Measurements from ENCODE around the gene ADGRG4. TPM values are rescaled to one million over a fixed set of nuclear protein-coding genes. Genes with fewer than 3 reads are reported as not detected.

The ADGRG4 gene
- total and polyA plus RNA-seq, 3 experiments from 2014 or later, result not detected

DNA sequence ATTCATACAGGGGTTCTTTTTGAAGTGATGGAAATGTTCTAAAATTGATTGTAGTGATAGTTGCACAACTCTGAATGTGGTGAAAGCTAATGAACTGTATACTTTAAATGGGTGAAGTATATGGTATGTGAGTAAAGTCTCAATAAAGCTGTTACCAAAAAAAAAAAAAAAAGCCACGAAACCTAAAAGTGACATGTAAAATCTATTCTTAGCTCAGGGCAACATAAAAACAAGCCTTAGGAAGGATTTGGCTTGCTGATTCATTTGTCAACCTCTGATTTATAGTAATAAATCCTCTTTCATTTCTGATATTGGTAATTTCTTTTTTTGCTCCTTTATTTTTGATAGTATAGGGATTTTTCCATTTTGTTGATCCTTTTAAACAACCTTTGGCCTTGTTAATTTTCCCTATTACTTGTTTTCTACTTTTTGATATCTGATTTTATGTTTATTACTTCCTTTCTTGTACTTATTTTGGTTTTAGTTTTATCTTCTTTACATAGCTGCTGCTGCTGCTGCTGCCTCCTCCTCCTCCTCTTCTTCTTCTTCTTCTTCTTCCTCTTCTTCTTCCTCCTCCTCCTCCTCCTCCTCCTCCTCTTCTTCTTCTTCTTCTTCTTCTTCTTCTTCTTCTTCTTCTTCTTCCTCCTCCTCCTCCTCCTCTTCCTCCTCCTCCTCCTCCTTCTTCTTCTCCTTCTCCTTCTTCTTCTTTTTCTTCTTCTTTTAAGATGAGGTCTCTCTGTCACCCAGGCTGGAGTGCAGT is 79.4 kb downstream of the ADGRG4 start:
- H3K27ac Mint-ChIP-seq, result no peak overlapping the region
- H3K36me3 ChIP-seq (ENCODE audit: insufficient read depth, low read length), result no peaks in the 10 kb centered on the region
- peaks cover 0 to 5% (median 0%) of the 10 kb centered on the region in 5 donors for H3K9me3 Mint-ChIP-seq
- H3K27me3 ChIP-seq (ENCODE audit: insufficient read depth, low read length, poor library complexity, severe bottlenecking), result no peaks in the 10 kb centered on the region
- CTCF ChIA-PET, result no interaction called here
- H3K27ac ChIP-seq (ENCODE audit: low read depth, low read length), result no peak overlapping the region
- no peak overlapping the region for H3K4me3 ChIP-seq (ENCODE audit: low read length)
- no peaks in the 10 kb centered on the region for H3K9me3 ChIP-seq (ENCODE audit: low read length)
- DNase-seq, result no peak
- no peak overlapping the region for H3K4me3 Mint-ChIP-seq
- H3K4me1 ChIP-seq (ENCODE audit: insufficient read depth, low read length), result no peaks in the 10 kb centered on the region
- no peaks in the 10 kb centered on the region for H3K4me1 Mint-ChIP-seq
- POLR2A ChIA-PET, result no interaction called here
- H3K27me3 Mint-ChIP-seq, result peaks cover 18 to 27% of the 10 kb centered on the region in 2 donors
- no peaks in the 10 kb centered on the region for H3K36me3 Mint-ChIP-seq

DNA sequence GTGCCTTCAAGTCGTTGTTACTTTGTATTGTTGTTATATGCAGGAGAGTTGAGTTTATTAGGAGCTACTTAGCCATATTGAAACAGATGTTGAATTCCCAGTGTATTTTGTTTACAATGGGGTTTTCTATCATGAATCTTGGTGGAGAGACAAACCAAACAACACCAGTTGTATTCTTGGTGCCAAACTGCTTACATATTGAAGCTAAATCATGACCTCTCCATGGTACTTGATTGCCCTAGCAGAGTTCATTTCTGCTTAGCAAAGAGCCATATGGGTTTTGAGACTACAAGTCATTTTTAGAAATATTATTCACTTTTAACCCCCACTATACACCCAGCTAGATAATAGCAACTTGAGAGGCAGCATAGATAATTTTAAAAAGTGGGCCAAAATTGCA is 85.4 kb downstream of the ADGRG4 start:
- Mint-ChIP-seq H3K9me3 (no peaks in the 10 kb centered on the region), H3K4me1 (no peaks in the 10 kb centered on the region), H3K27ac (no peak overlapping the region), H3K36me3 (peaks cover 0 to 1% (median 0%) of the 10 kb centered on the region in 3 donors), H3K27me3 (peaks cover 22 to 43% of the 10 kb centered on the region in 2 donors), H3K4me3 (no peak overlapping the region)
- Histone ChIP-seq H3K4me3 (ENCODE audit: low read length) (no peak overlapping the region), H3K36me3 (ENCODE audit: insufficient read depth, low read length) (no peaks in the 10 kb centered on the region), H3K27me3 (ENCODE audit: insufficient read depth, low read length, poor library complexity, severe bottlenecking) (peaks cover 4% of the 10 kb centered on the region), H3K9me3 (ENCODE audit: low read length) (no peaks in the 10 kb centered on the region), H3K4me1 (ENCODE audit: insufficient read depth, low read length) (no peaks in the 10 kb centered on the region), H3K27ac (ENCODE audit: low read depth, low read length) (no peak overlapping the region)
- ChIA-PET POLR2A (no interaction called here), CTCF (no interaction called here)
- no peak for DNase-seq

DNA sequence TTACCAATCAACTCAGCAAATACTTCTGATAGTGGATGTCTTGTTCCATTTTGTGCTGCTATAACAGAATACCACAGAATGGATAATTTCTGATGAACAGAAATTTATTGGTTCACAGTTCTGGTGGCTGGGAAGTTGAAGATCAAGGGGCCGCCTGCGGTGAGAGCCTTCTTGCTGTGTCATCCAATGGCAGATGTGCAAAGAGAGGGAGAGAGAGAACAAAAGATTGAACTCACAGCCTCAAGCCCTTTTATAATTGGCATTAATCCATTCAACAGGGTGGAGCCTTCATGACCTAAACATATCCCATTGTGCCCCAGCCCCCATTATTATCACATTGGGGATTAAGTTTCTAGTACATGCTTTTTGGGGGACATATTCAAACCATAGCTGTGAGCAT is 86.1 kb downstream of the ADGRG4 start:
- ChIA-PET POLR2A (no interaction called here), CTCF (no interaction called here)
- Mint-ChIP-seq H3K36me3 (peaks cover 0 to 1% (median 0%) of the 10 kb centered on the region in 3 donors), H3K27ac (no peak overlapping the region), H3K4me1 (no peaks in the 10 kb centered on the region), H3K9me3 (no peaks in the 10 kb centered on the region), H3K4me3 (no peak overlapping the region), H3K27me3 (peaks cover 18 to 41% of the 10 kb centered on the region in 2 donors)
- H3K36me3 ChIP-seq (ENCODE audit: insufficient read depth, low read length), result no peaks in the 10 kb centered on the region
- no peaks in the 10 kb centered on the region for H3K9me3 ChIP-seq (ENCODE audit: low read length)
- no peaks in the 10 kb centered on the region for H3K4me1 ChIP-seq (ENCODE audit: insufficient read depth, low read length)
- peaks cover 4% of the 10 kb centered on the region for H3K27me3 ChIP-seq (ENCODE audit: insufficient read depth, low read length, poor library complexity, severe bottlenecking)
- DNase-seq, result no peak
- H3K27ac ChIP-seq (ENCODE audit: low read depth, low read length), result no peak overlapping the region
- H3K4me3 ChIP-seq (ENCODE audit: low read length), result no peak overlapping the region

DNA sequence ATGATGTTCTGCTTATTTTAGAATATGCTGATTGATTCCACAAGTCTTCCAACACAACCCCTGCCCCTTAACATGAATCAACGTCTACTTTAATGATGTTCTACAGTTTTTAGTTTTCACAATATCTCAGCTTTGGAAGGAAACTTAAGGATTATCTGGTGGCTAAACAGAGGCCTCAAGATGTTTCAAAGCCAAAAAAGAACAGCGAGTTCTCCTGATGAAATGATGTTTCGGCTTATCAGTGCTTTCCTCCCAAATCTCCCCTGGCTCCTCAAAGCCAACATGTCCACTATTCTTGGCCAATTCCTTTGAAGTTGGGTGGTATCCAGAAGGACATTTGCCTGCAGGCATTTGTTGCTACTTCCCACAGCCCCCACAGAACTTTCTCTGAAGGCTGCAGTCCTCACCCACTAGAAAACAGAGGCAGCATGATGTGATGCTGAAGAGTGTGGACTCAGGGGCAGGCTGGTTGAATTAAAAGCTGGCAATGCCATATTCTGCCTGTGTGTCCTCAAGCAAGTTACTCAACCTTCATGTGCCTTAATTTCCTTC is 87.3 kb downstream of the ADGRG4 start:
- H3K36me3 ChIP-seq (ENCODE audit: insufficient read depth, low read length), result no peaks in the 10 kb centered on the region
- H3K27me3 Mint-ChIP-seq, result peaks cover 13 to 32% of the 10 kb centered on the region in 2 donors
- H3K27me3 ChIP-seq (ENCODE audit: insufficient read depth, low read length, poor library complexity, severe bottlenecking), result peaks cover 4% of the 10 kb centered on the region
- DNase-seq, result no peak
- no peak overlapping the region for H3K27ac Mint-ChIP-seq
- H3K4me1 ChIP-seq (ENCODE audit: insufficient read depth, low read length), result no peaks in the 10 kb centered on the region
- H3K4me1 Mint-ChIP-seq, result no peaks in the 10 kb centered on the region
- H3K36me3 Mint-ChIP-seq, result peaks cover 0 to 1% (median 0%) of the 10 kb centered on the region in 3 donors
- no peak overlapping the region for H3K27ac ChIP-seq (ENCODE audit: low read depth, low read length)
- H3K4me3 Mint-ChIP-seq, result no peak overlapping the region
- no peaks in the 10 kb centered on the region for H3K9me3 Mint-ChIP-seq
- ChIA-PET CTCF (no interaction called here), POLR2A (no interaction called here)
- H3K9me3 ChIP-seq (ENCODE audit: low read length), result no peaks in the 10 kb centered on the region
- no peak overlapping the region for H3K4me3 ChIP-seq (ENCODE audit: low read length)

DNA sequence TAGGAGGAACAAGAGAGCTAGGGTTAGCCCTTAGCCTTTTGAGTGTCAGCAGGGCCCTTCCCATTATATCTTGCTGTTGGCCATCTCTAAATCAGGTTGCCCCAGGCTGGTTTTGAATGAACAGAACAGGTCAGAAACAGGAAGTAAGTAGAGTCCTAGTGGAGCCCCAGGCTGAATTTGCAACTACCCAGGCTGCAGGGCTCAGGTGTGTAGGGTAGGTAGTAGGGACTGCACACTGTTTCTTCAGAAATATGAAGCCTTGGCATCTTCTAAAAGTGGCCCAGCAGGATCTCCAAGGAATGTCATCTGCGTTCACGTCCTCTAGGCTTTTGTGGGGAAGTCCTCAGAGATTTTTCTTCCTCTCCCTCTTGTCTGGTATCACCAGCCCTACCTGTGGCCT is 90.2 kb downstream of the ADGRG4 start:
- no peak overlapping the region for H3K27ac ChIP-seq (ENCODE audit: low read depth, low read length)
- ChIA-PET POLR2A (no interaction called here), CTCF (no interaction called here)
- Mint-ChIP-seq H3K27me3 (peaks cover 10 to 23% of the 10 kb centered on the region in 2 donors), H3K4me1 (no peaks in the 10 kb centered on the region), H3K27ac (no peak overlapping the region), H3K9me3 (no peaks in the 10 kb centered on the region), H3K4me3 (no peak overlapping the region), H3K36me3 (peaks cover 0 to 1% (median 0%) of the 10 kb centered on the region in 3 donors)
- no peaks in the 10 kb centered on the region for H3K36me3 ChIP-seq (ENCODE audit: insufficient read depth, low read length)
- H3K4me1 ChIP-seq (ENCODE audit: insufficient read depth, low read length), result no peaks in the 10 kb centered on the region
- DNase-seq, result no peak
- H3K9me3 ChIP-seq (ENCODE audit: low read length), result no peaks in the 10 kb centered on the region
- no peak overlapping the region for H3K4me3 ChIP-seq (ENCODE audit: low read length)
- peaks cover 3% of the 10 kb centered on the region for H3K27me3 ChIP-seq (ENCODE audit: insufficient read depth, low read length, poor library complexity, severe bottlenecking)

DNA sequence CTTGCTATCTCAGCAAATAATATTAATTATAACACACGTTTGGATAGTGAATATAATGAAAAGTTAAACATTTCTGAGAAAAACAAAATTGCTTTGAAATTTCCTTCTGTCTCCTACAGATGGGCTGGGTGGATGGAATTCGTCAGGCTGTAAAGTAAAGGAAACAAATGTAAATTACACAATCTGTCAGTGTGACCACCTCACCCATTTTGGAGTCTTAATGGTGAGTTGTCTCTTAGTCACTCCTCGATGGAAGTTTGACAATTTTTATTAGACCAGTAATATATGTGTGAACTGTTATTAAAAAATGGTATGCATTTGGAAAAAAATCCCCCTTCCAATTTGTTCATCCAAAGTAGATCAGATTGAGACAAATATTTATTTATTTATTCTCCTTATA is 94.5 kb downstream of the ADGRG4 start:
- no peaks in the 10 kb centered on the region for H3K27me3 ChIP-seq (ENCODE audit: insufficient read depth, low read length, poor library complexity, severe bottlenecking)
- Mint-ChIP-seq H3K27ac (no peak overlapping the region), H3K36me3 (peaks cover 0 to under 1% (median 0%) of the 10 kb centered on the region in 3 donors), H3K27me3 (peaks cover 7 to 14% of the 10 kb centered on the region in 2 donors), H3K4me1 (no peaks in the 10 kb centered on the region), H3K4me3 (no peak overlapping the region), H3K9me3 (no peaks in the 10 kb centered on the region)
- CTCF ChIA-PET, result no interaction called here
- no peak for DNase-seq
- POLR2A ChIA-PET, result no interaction called here
- H3K4me3 ChIP-seq (ENCODE audit: low read length), result no peak overlapping the region
- no peak overlapping the region for H3K27ac ChIP-seq (ENCODE audit: low read depth, low read length)
- H3K4me1 ChIP-seq (ENCODE audit: insufficient read depth, low read length), result no peaks in the 10 kb centered on the region
- no peaks in the 10 kb centered on the region for H3K36me3 ChIP-seq (ENCODE audit: insufficient read depth, low read length)
- H3K9me3 ChIP-seq (ENCODE audit: low read length), result no peaks in the 10 kb centered on the region

DNA sequence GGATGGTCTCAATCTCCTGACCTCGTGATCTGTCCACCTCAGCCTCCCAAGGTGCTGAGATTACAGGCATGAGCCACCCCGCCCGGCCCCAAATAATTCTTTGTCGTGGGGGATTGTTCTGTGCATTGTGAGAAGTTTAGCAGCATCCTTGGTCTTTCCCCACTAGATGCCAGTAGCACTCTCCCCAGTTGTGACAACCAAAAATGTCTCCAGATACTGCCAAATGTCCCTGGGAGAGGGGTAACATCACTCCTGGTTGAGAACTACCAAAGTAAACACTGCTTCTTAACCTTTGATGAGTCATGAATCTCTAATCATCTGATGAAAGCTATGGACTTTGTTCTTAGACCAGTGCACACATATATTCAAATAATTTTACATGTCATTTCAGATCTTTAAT is 96.2 kb downstream of the ADGRG4 start:
- Mint-ChIP-seq H3K27ac (no peak overlapping the region), H3K9me3 (no peaks in the 10 kb centered on the region), H3K4me3 (no peak overlapping the region), H3K27me3 (peaks cover 7% of the 10 kb centered on the region in 2 donors), H3K4me1 (no peaks in the 10 kb centered on the region), H3K36me3 (no peaks in the 10 kb centered on the region)
- no peak for DNase-seq
- no peaks in the 10 kb centered on the region for H3K9me3 ChIP-seq (ENCODE audit: low read length)
- H3K36me3 ChIP-seq (ENCODE audit: insufficient read depth, low read length), result no peaks in the 10 kb centered on the region
- no peak overlapping the region for H3K4me3 ChIP-seq (ENCODE audit: low read length)
- H3K4me1 ChIP-seq (ENCODE audit: insufficient read depth, low read length), result no peaks in the 10 kb centered on the region
- no peaks in the 10 kb centered on the region for H3K27me3 ChIP-seq (ENCODE audit: insufficient read depth, low read length, poor library complexity, severe bottlenecking)
- H3K27ac ChIP-seq (ENCODE audit: low read depth, low read length), result no peak overlapping the region
- ChIA-PET CTCF (no interaction called here), POLR2A (no interaction called here)

DNA sequence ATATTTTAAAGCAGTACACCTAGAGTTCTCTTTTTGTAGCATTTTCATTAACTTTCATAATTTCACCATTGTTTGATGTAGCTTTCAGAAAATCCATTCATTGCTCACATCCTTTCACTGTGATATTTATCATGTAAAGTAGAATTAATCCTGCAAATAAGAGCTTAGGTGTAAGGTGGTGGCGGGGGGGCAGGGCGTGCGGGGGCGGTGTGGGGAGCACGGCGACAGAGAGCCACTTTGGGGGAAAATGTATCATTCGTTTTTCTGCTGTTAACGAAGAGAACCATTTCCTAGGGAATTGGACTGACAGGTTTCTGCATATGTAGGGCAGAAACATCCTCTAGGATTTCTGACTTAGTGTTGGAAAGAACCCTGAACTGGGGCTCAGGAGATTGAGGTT is 104.4 kb downstream of the ADGRG4 start:
- no peak overlapping the region for H3K27ac Mint-ChIP-seq
- H3K4me3 ChIP-seq (ENCODE audit: low read length), result no peak overlapping the region
- CTCF ChIA-PET, result no interaction called here
- H3K4me1 Mint-ChIP-seq, result no peaks in the 10 kb centered on the region
- no peaks in the 10 kb centered on the region for H3K4me1 ChIP-seq (ENCODE audit: insufficient read depth, low read length)
- H3K9me3 Mint-ChIP-seq, result no peaks in the 10 kb centered on the region
- H3K36me3 ChIP-seq (ENCODE audit: insufficient read depth, low read length), result no peaks in the 10 kb centered on the region
- POLR2A ChIA-PET, result no interaction called here
- H3K27me3 ChIP-seq (ENCODE audit: insufficient read depth, low read length, poor library complexity, severe bottlenecking), result no peaks in the 10 kb centered on the region
- DNase-seq, result no peak
- H3K36me3 Mint-ChIP-seq, result no peaks in the 10 kb centered on the region
- H3K27me3 Mint-ChIP-seq, result peaks cover 8 to 22% of the 10 kb centered on the region in 2 donors
- H3K9me3 ChIP-seq (ENCODE audit: low read length), result no peaks in the 10 kb centered on the region
- no peak overlapping the region for H3K27ac ChIP-seq (ENCODE audit: low read depth, low read length)
- H3K4me3 Mint-ChIP-seq, result no peak overlapping the region
